ENCODE results near the gene RAB6C.
"Not testable (repeated sequence)": the region's sequence is repeated elsewhere in the genome, so short reads cannot be mapped to it uniquely, and the experiment has no call there.

The RAB6C gene

GRCh38 chr2:129979629-129980155, at the start of gene RAB6C:
Gene RAB6C, plus strand, starts transcription at chr2:129979666. Its CDS starts 450 bp downstream, at chr2:129980116.
- H3K36me3 ChIP-seq (ENCODE audit: control insufficient read depth, insufficient read depth, low read length); H3K9me3 ChIP-seq (ENCODE audit: control insufficient read depth, insufficient read depth, low read length); H3K9ac ChIP-seq (ENCODE audit: low read depth, low read length); H3K4me1 ChIP-seq (ENCODE audit: control insufficient read depth, insufficient read depth, low read length): not testable (repeated sequence)
- Histone ChIP-seq H3K27me3 (ENCODE audit: control insufficient read depth, insufficient read depth, low read length) (peaks cover 29% of the 10 kb centered on the region), H3K4me3 (ENCODE audit: low read depth, low read length) (peak within 1 kb of the TSS; percentile 41)

- Histone ChIP-seq H3K27me3 (ENCODE audit: control insufficient read depth, insufficient read depth, low read length) (peaks cover 13% of the 10 kb centered on the region), H3K9ac (ENCODE audit: low read depth, low read length) (no peak overlapping the region), H3K36me3 (ENCODE audit: control insufficient read depth, insufficient read depth, low read length) (no peaks in the 10 kb centered on the region), H3K4me3 (ENCODE audit: low read depth, low read length) (no peak overlapping the region), H3K4me1 (ENCODE audit: control insufficient read depth, insufficient read depth, low read length) (no peaks in the 10 kb centered on the region), H3K9me3 (ENCODE audit: control insufficient read depth, insufficient read depth, low read length) (no peaks in the 10 kb centered on the region)
Observed at GRCh38 chr2:129930451-129930850, 49.0 kb upstream of the RAB6C start.

GRCh38 chr2:129933387-129933786, 46.1 kb upstream of the RAB6C start:
- not testable (repeated sequence) for H3K36me3 ChIP-seq (ENCODE audit: control insufficient read depth, insufficient read depth, low read length); H3K4me3 ChIP-seq (ENCODE audit: low read depth, low read length); H3K9me3 ChIP-seq (ENCODE audit: control insufficient read depth, insufficient read depth, low read length); H3K4me1 ChIP-seq (ENCODE audit: control insufficient read depth, insufficient read depth, low read length); H3K9ac ChIP-seq (ENCODE audit: low read depth, low read length)
- peaks cover 13% of the 10 kb centered on the region for H3K27me3 ChIP-seq (ENCODE audit: control insufficient read depth, insufficient read depth, low read length)

GRCh38 chr2:129934044-129934822, 45.2 kb upstream of the RAB6C start:
- Histone ChIP-seq H3K4me1 (ENCODE audit: control insufficient read depth, insufficient read depth, low read length) (no peaks in the 10 kb centered on the region), H3K9ac (ENCODE audit: low read depth, low read length) (no peak overlapping the region), H3K9me3 (ENCODE audit: control insufficient read depth, insufficient read depth, low read length) (no peaks in the 10 kb centered on the region), H3K27me3 (ENCODE audit: control insufficient read depth, insufficient read depth, low read length) (peaks cover 13% of the 10 kb centered on the region), H3K36me3 (ENCODE audit: control insufficient read depth, insufficient read depth, low read length) (no peaks in the 10 kb centered on the region), H3K4me3 (ENCODE audit: low read depth, low read length) (peak overlapping the region; percentile 35)

GRCh38 chr2:129935118-129935517, 44.3 kb upstream of the RAB6C start:
- no peak overlapping the region for H3K4me3 ChIP-seq (ENCODE audit: low read depth, low read length)

GRCh38 chr2:129936334-129936934, 43.0 kb upstream of the RAB6C start:
- Histone ChIP-seq H3K4me3 (ENCODE audit: low read depth, low read length) (no peak overlapping the region), H3K36me3 (ENCODE audit: control insufficient read depth, insufficient read depth, low read length) (no peaks in the 10 kb centered on the region), H3K27me3 (ENCODE audit: control insufficient read depth, insufficient read depth, low read length) (peaks cover 13% of the 10 kb centered on the region), H3K9ac (ENCODE audit: low read depth, low read length) (no peak overlapping the region), H3K9me3 (ENCODE audit: control insufficient read depth, insufficient read depth, low read length) (no peaks in the 10 kb centered on the region), H3K4me1 (ENCODE audit: control insufficient read depth, insufficient read depth, low read length) (no peaks in the 10 kb centered on the region)

More at GRCh38 chr2:129935118-129935517, 44.3 kb upstream of the RAB6C start:
- Histone ChIP-seq H3K27me3 (ENCODE audit: control insufficient read depth, insufficient read depth, low read length) (peaks cover 13% of the 10 kb centered on the region), H3K9me3 (ENCODE audit: control insufficient read depth, insufficient read depth, low read length) (no peaks in the 10 kb centered on the region), H3K4me1 (ENCODE audit: control insufficient read depth, insufficient read depth, low read length) (no peaks in the 10 kb centered on the region), H3K9ac (ENCODE audit: low read depth, low read length) (no peak overlapping the region), H3K36me3 (ENCODE audit: control insufficient read depth, insufficient read depth, low read length) (no peaks in the 10 kb centered on the region)

- H3K27me3 ChIP-seq (ENCODE audit: control insufficient read depth, insufficient read depth, low read length); H3K4me3 ChIP-seq (ENCODE audit: low read depth, low read length); H3K9ac ChIP-seq (ENCODE audit: low read depth, low read length); H3K4me1 ChIP-seq (ENCODE audit: control insufficient read depth, insufficient read depth, low read length); H3K36me3 ChIP-seq (ENCODE audit: control insufficient read depth, insufficient read depth, low read length); H3K9me3 ChIP-seq (ENCODE audit: control insufficient read depth, insufficient read depth, low read length): not testable (repeated sequence)
Observed at GRCh38 chr2:129938850-129939471, 40.5 kb upstream of the RAB6C start.

- not testable (repeated sequence) for H3K27me3 ChIP-seq (ENCODE audit: control insufficient read depth, insufficient read depth, low read length); H3K4me3 ChIP-seq (ENCODE audit: low read depth, low read length); H3K9me3 ChIP-seq (ENCODE audit: control insufficient read depth, insufficient read depth, low read length); H3K9ac ChIP-seq (ENCODE audit: low read depth, low read length); H3K36me3 ChIP-seq (ENCODE audit: control insufficient read depth, insufficient read depth, low read length); H3K4me1 ChIP-seq (ENCODE audit: control insufficient read depth, insufficient read depth, low read length)
Observed at GRCh38 chr2:129943456-129943855, 36.0 kb upstream of the RAB6C start.

- no peaks in the 10 kb centered on the region for H3K4me1 ChIP-seq (ENCODE audit: control insufficient read depth, insufficient read depth, low read length)
- H3K4me3 ChIP-seq (ENCODE audit: low read depth, low read length) = no peak overlapping the region
- H3K9ac ChIP-seq (ENCODE audit: low read depth, low read length) = no peak overlapping the region
- H3K27me3 ChIP-seq (ENCODE audit: control insufficient read depth, insufficient read depth, low read length) = no peaks in the 10 kb centered on the region
- H3K9me3 ChIP-seq (ENCODE audit: control insufficient read depth, insufficient read depth, low read length) = no peaks in the 10 kb centered on the region
- no peaks in the 10 kb centered on the region for H3K36me3 ChIP-seq (ENCODE audit: control insufficient read depth, insufficient read depth, low read length)
Observed at GRCh38 chr2:129945557-129945956, 33.9 kb upstream of the RAB6C start.

GRCh38 chr2:129947712-129948111, 31.8 kb upstream of the RAB6C start:
- not testable (repeated sequence) for H3K36me3 ChIP-seq (ENCODE audit: control insufficient read depth, insufficient read depth, low read length); H3K4me1 ChIP-seq (ENCODE audit: control insufficient read depth, insufficient read depth, low read length); H3K9me3 ChIP-seq (ENCODE audit: control insufficient read depth, insufficient read depth, low read length); H3K9ac ChIP-seq (ENCODE audit: low read depth, low read length); H3K4me3 ChIP-seq (ENCODE audit: low read depth, low read length); H3K27me3 ChIP-seq (ENCODE audit: control insufficient read depth, insufficient read depth, low read length)

- not testable (repeated sequence) for H3K36me3 ChIP-seq (ENCODE audit: control insufficient read depth, insufficient read depth, low read length); H3K4me3 ChIP-seq (ENCODE audit: low read depth, low read length)
Observed at GRCh38 chr2:129956171-129956570, 23.3 kb upstream of the RAB6C start.

GRCh38 chr2:129957891-129958290, 21.6 kb upstream of the RAB6C start:
- Histone ChIP-seq H3K9ac (ENCODE audit: low read depth, low read length) (no peak overlapping the region), H3K9me3 (ENCODE audit: control insufficient read depth, insufficient read depth, low read length) (no peaks in the 10 kb centered on the region), H3K4me1 (ENCODE audit: control insufficient read depth, insufficient read depth, low read length) (no peaks in the 10 kb centered on the region), H3K36me3 (ENCODE audit: control insufficient read depth, insufficient read depth, low read length) (no peaks in the 10 kb centered on the region), H3K4me3 (ENCODE audit: low read depth, low read length) (no peak overlapping the region), H3K27me3 (ENCODE audit: control insufficient read depth, insufficient read depth, low read length) (no peaks in the 10 kb centered on the region)

More at GRCh38 chr2:129956171-129956570, 23.3 kb upstream of the RAB6C start:
- not testable (repeated sequence) for H3K4me1 ChIP-seq (ENCODE audit: control insufficient read depth, insufficient read depth, low read length); H3K27me3 ChIP-seq (ENCODE audit: control insufficient read depth, insufficient read depth, low read length); H3K9me3 ChIP-seq (ENCODE audit: control insufficient read depth, insufficient read depth, low read length); H3K9ac ChIP-seq (ENCODE audit: low read depth, low read length)

All from iPS-15b (cell line).